GM18951 (cell line): ENCODE measurements around the gene ADAM10.

Experiments used
- POLR2A ChIP-seq: IDR thresholded peaks from 4 replicates; pipeline ENCODE4 v1.6.1; 2011; ENCODE audit warnings: mild to moderate bottlenecking; ENCODE audit not compliant: insufficient read length, insufficient read depth; ENCODE audit errors: extremely low read depth
- in situ Hi-C: fragments of 300-500 bp; cut with MboI; formaldehyde crosslinking; loops from one replicate; pipeline ENCODE4 v1.12.0; 2022; ENCODE audit warnings: low sequenced_read_pairs, mixed read lengths, inconsistent platforms; ENCODE audit not compliant: unreplicated experiment

The ADAM10 gene

GRCh38 chr15:58546635-58547627 is 202.6 kb downstream of the ADAM10 start:
- in situ Hi-C loops = no loop called here
- TF ChIP-seq POLR2A = no peak

DNA sequence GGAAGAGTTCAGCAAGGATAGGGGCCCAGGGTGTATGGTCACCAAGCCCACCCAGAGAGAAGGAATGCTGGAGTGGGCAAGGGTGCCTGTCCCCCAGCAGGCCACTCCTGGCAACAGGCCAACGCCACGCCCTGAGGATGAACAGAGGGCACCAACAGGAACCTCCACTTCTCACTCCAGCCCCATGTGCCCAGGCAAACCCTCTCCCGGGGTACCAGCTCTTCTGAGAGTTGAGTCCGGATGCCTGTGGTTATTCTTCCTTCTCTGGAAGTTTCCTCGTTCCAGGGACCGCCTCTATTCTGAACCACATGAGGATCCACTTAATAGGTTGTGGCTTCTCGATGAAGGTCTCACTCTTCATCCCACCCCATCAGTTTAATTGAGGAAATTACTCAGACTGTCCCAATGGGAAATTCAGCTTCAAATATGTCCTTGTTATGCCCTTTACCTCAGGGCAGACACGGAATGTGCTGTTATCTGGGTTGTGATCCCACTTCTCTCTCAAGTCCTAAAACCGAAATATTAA is 203.4 kb downstream of the ADAM10 start:
- TF ChIP-seq POLR2A = no peak
- in situ Hi-C loops = no loop called here

- no peak for TF ChIP-seq POLR2A
- in situ Hi-C loops = no loop called here
These were observed 204.0 kb downstream of the ADAM10 start for GRCh38 chr15:58545307-58546065.

DNA sequence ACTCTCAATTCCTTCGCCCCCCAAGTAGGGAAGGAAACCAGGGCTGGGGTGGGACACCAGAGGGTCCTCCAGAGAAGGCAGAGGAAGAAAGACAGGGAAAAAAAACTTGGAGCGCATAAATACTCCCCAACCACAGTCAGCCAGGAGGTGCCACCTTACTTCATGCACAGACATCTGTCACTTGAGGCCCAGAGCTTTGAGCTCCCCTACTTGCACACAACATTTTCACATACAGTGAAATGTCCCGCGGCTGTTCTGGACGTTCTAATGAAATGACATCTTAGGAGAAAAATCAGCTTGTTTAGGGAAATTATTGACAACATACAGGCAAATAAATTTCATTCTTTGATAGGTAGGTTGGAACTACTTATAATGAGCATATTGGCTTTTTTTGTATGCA is 204.8 kb downstream of the ADAM10 start:
- no peak for TF ChIP-seq POLR2A
- in situ Hi-C loops = no loop called here

GRCh38 chr15:58543664-58544335 is 205.7 kb downstream of the ADAM10 start:
- no peak for TF ChIP-seq POLR2A
- in situ Hi-C loops = no loop called here

DNA sequence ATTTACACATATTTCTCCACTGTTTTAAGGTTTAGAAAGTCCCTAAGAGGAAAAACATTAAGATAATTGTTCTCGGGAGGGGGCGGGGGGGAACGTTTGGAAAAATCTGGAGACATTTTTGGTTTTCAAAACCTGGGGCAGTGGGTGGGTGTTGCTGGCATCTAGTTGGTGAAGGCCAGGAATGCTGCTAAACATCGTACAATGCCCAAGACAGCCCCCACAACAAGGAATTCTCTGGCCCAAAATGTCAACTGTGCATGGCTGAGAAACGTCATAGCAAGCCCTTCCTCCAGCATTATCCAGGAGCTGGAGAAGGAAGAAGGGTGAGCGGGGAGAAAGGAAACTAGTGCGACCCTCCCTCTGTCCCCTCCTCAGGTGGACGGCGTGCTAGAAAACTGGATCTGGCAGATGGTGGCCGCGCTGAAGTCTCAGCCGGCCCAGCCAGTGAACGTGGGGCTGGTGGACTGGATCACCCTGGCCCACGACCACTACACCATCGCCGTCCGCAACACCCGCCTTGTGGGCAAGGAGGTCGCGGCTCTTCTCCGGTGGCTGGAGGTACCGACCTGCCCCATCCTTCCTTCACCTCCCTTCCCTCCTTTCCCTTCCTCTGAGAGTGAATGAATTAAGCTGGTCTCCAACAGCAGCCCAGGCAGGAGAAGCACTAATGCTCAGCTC is 208.0 kb downstream of the ADAM10 start:
- TF ChIP-seq POLR2A = no peak
- in situ Hi-C loops = no loop called here

- TF ChIP-seq POLR2A = no peak
- in situ Hi-C loops = no loop called here
These were observed 210.0 kb downstream of the ADAM10 start for GRCh38 chr15:58539548-58539947.

DNA sequence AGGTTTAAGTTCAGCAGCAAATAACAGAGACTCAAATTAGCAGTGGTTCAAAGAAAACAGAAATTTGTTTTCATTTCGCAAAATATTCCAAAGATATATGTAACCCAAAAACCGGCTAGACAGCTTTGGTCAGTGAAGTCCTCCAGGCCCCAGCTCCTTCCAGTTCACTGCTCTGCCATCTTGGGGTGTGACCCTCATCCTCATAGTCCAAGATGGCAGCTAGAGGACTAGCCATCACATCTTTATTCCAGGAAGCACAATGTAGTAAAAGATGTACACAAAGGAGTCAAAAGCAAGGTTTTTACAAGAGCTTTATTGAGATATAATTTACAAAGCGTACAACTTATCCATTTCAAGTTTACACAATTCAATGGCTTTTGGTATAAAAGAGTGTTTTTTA is 210.6 kb downstream of the ADAM10 start:
- in situ Hi-C loops = no loop called here
- TF ChIP-seq POLR2A = no peak
